Measurements from ENCODE around the gene SLC22A23.

SLC22A23 gene

GRCh38 chr6:3314621-3315467 is 142.0 kb downstream of the SLC22A23 start:
- DNase-seq = no peak

GRCh38 chr6:3314176-3314575 is 142.7 kb downstream of the SLC22A23 start:
- DNase-seq = no peak

GRCh38 chr6:3312604-3313231 is 144.1 kb downstream of the SLC22A23 start:
- peak in 1 of 2 donors; percentile 15 for DNase-seq

DNA sequence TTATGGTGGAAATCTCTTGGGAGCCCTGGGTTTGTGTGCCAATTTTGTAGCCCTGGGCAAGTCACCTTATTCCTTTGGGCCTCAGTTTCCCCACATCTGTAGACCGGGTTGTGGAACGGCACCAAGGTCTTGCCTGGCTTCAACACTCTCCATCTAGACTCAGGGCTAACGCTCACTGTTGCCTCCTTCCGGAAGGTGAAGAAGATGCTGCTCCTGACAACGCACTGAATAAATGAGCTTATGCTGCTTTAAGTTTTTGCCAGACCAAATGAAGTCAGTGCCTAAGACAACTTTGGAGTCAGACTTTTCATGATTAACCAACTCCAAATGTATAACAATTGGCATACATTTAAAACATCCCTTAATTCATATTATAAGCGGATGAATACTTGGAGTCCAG is 145.0 kb downstream of the SLC22A23 start:
- no peak for DNase-seq

GRCh38 chr6:3310703-3311102 is 146.1 kb downstream of the SLC22A23 start:
- DNase-seq = no peak

DNA sequence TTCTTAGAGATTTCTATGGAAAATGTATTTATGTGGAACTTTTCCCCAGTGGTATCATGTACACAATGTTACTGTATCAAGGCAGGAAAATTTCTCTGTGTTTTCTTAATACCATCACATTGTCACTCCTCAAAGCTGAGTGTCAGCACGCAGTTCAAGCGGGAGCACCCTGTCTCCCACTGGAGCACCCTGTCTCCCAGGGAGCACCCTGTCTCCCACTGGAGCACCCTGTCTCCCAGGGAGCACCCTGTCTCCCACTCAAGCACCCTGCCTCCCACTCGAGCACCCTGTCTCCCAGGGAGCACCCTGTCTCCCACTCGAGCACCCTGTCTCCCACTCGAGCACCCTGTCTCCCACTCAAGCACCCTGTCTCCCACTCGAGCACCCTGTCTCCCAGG is 146.8 kb downstream of the SLC22A23 start:
- DNase-seq = no peak

DNA sequence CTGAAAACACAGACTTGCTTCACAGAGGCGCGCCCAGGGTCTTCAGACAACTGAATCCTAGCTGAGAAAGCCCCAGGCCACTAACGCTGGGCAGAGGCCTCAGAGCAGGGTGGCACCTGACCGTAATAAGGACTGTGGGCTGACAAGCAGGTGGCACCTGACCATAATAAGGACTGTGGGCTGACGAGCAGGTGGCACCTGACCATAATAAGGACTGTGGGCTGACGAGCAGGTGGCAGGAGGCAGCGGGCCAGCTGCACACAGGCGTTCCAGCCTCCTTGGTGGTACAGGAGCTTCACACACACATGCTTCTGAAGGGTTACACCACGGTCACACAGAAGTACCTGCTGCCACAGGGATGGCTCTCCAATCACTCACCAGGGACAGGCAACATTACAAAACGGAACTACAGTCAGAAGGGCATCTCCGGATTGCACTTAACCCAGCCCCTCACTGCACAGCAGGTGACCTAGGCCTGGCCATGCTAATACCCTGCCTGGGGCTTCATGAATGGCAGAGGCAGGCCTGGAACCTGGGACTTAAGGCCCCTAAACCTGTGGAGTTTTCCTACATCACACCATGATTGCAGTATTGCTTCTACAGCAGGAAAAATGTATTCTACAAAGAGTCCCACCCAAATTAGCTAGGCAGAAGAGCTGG is 147.3 kb downstream of the SLC22A23 start:
- no peak for DNase-seq

- DNase-seq = no peak
Observed at GRCh38 chr6:3308106-3308505, 148.7 kb downstream of the SLC22A23 start.

DNA sequence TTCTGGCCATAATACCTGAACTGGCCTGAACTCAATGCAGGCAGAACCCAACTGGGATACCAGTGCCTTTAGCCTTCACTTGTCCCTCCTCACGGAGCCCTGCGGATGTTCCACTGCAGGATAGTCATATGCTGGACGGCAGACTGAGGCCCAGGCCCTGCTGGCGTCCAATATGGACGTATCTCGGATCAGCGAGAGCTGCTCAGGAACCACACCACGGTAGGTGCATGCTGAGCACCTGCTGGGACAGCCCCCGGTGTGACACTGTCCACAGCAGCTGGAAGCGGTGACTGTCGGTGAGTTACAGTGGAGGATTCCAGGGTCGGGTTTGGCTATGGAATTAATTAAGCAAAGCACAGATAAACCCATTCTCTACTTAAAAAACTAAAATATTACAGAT is 149.4 kb downstream of the SLC22A23 start:
- DNase-seq = no peak

GRCh38 chr6:3306848-3307247 is 150.0 kb downstream of the SLC22A23 start:
- DNase-seq = no peak

DNA sequence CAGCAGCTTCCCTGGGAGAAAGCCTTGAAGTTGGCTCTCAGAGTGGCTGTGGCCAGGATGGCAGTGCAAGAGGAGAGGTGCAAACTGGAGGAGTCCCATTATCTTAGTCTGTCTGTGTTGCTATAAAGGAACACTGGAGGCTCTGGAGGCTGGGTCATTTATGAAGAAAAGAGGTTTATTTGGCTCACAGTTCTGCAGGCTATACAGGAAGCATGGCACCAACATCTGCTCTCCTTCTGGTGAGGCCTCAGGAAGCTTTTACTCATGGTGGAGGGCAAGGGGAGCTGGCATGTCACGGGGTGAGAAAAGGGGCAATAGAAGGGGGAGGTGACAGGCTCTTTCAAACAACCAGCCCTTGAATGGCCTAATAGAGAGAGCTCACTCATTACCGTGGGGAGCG is 151.0 kb downstream of the SLC22A23 start:
- no peak for DNase-seq

- no peak for DNase-seq
Observed at GRCh38 chr6:3305216-3305565, 151.7 kb downstream of the SLC22A23 start.

GRCh38 chr6:3304500-3305215 is 152.2 kb downstream of the SLC22A23 start:
- DNase-seq = no peak

- DNase-seq = no peak
Observed at GRCh38 chr6:3303795-3304411, 152.9 kb downstream of the SLC22A23 start.

DNA sequence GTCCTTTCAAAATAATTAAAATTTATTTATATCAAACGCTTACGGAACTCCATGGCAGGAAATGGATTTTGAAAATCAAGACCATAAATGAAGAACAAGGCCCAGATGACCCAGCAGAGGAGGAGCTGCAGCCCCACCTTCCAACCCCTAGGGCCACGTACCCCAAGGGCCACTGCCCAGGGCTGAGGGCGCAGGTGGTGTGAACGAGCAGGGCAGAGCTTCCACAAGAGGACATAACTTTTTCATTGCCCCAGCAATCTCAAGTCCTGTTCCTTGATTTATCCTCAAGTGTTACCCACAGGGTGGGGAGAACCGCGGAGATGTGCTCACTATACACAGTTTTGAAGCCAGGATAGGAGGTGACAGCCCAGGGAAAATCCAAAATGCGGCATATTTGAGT is 155.3 kb downstream of the SLC22A23 start:
- DNase-seq = no peak

DNA sequence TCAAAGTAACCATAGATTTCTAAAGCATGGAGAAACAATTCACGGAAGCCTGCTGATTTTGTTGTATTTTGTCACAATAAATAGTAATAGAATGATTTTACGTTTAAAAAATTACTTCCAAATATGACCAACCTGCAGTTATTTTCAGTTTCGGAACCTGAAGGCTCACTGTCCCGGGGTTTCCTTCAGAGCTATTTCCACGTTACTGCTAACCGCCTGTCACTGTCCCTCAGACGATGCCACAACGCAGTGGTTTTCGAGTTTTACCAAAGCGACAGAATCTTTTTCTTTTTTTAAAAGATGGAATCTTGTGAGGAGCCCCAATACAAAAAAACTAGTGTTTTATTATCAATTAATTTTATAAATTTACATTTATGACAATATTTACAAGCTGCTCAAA is 157.6 kb downstream of the SLC22A23 start:
- no peak for DNase-seq

GRCh38 chr6:3297909-3298308 is 158.9 kb downstream of the SLC22A23 start:
- DNase-seq = no peak

- no peak for DNase-seq
Observed at GRCh38 chr6:3297006-3297405, 159.8 kb downstream of the SLC22A23 start.

GRCh38 chr6:3296537-3296936 is 160.3 kb downstream of the SLC22A23 start:
- DNase-seq = no peak

- no peak for DNase-seq
Observed at GRCh38 chr6:3296078-3296477, 160.8 kb downstream of the SLC22A23 start.

- no peak for DNase-seq
Observed at GRCh38 chr6:3294921-3295871, 161.7 kb downstream of the SLC22A23 start.

DNA sequence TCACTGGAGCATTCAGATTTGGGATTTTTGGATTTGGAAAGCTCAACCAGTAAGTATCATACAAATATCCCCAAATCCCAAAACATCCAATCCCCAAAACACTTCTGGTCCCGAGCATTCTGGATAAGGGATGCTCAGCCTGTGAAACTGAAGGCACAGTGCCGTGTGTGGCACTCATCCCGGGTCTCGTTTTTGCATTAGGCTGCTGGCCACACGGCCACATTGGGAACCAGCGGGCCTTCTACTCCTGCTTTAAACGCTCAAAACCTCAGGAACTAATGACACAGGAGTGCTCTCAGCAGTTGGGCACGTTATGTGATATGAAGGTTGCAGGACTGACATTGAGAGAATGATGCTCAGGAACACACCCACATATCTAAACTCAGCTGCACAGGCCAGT is 162.5 kb downstream of the SLC22A23 start:
- no peak for DNase-seq
